Right hindlimb (tissue), 1 donor: ENCODE data around the gene DDI1.

Experiments
- DNase-seq: peaks from one replicate; pipeline ENCODE4 v3.0.0-alpha.2; 2018

The DDI1 gene

GRCh38 chr11:104086621-104087020 is 50.2 kb downstream of the DDI1 start:
- DNase-seq = no peak
